ENCODE measurements around the gene HABP2. TPM values are rescaled to one million over a fixed set of nuclear protein-coding genes. Genes with fewer than 3 reads are reported as not detected.

HABP2 gene
- total RNA-seq, 1 donor from 2014 or later = not detected

- H3K27ac Mint-ChIP-seq (ENCODE audit: unreplicated experiment) = no peak overlapping the region
- Histone ChIP-seq H3K4me1 (ENCODE audit: insufficient read depth, low read length) (no peaks in the 10 kb centered on the region), H3K4me2 (ENCODE audit: low read length) (no peak overlapping the region), H4K20me1 (ENCODE audit: insufficient read depth, low read length) (no peaks in the 10 kb centered on the region), H3K79me2 (ENCODE audit: insufficient read depth, low read length) (no peaks in the 10 kb centered on the region), H3K27me3 (ENCODE audit: insufficient read depth, low read length) (peaks cover 31% of the 10 kb centered on the region), H3K9ac (ENCODE audit: low read length) (no peak overlapping the region), H3K27ac (ENCODE audit: low read depth, low read length) (no peak overlapping the region), H3K36me3 (ENCODE audit: insufficient read depth, low read length) (no peaks in the 10 kb centered on the region), H3K9me3 (ENCODE audit: insufficient read depth, low read depth, low read length) (no peaks in the 10 kb centered on the region), H2AFZ (ENCODE audit: low read depth, low read length) (no peak overlapping the region), H3K4me3 (ENCODE audit: insufficient read depth, low read depth, low read length) (no peak overlapping the region)
- DNase-seq (ENCODE audit: low read depth) (no peak), FAIRE-seq (no peak)
- H3K4me1 Mint-ChIP-seq (ENCODE audit: low read depth, unreplicated experiment) = peaks cover 7% of the 10 kb centered on the region
- H3K9me3 Mint-ChIP-seq (ENCODE audit: unreplicated experiment) = no peaks in the 10 kb centered on the region
- H3K27me3 Mint-ChIP-seq (ENCODE audit: low read depth, unreplicated experiment) = peaks cover 70% of the 10 kb centered on the region
- TF ChIP-seq, protein P1, sequence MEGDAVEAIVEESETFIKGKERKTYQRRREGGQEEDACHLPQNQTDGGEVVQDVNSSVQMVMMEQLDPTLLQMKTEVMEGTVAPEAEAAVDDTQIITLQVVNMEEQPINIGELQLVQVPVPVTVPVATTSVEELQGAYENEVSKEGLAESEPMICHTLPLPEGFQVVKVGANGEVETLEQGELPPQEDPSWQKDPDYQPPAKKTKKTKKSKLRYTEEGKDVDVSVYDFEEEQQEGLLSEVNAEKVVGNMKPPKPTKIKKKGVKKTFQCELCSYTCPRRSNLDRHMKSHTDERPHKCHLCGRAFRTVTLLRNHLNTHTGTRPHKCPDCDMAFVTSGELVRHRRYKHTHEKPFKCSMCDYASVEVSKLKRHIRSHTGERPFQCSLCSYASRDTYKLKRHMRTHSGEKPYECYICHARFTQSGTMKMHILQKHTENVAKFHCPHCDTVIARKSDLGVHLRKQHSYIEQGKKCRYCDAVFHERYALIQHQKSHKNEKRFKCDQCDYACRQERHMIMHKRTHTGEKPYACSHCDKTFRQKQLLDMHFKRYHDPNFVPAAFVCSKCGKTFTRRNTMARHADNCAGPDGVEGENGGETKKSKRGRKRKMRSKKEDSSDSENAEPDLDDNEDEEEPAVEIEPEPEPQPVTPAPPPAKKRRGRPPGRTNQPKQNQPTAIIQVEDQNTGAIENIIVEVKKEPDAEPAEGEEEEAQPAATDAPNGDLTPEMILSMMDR (IDR thresholded peaks at IDR 0.05; ENCODE audit: insufficient read depth, low read depth, low read length) = peak; percentile 37
- no peak for TF ChIP-seq EZH2 (IDR thresholded peaks at IDR 0.05; ENCODE audit: insufficient read depth, low read length)
- H3K4me3 Mint-ChIP-seq (ENCODE audit: unreplicated experiment) = no peak overlapping the region
- no peaks in the 10 kb centered on the region for H3K36me3 Mint-ChIP-seq (ENCODE audit: low read depth, unreplicated experiment)
These were observed 63.6 kb downstream of the HABP2 start for GRCh38 chr10:113616244-113617074.

- Mint-ChIP-seq H3K4me1 (ENCODE audit: low read depth, unreplicated experiment) (peaks cover 7% of the 10 kb centered on the region), H3K36me3 (ENCODE audit: low read depth, unreplicated experiment) (no peaks in the 10 kb centered on the region), H3K27ac (ENCODE audit: unreplicated experiment) (no peak overlapping the region), H3K4me3 (ENCODE audit: unreplicated experiment) (no peak overlapping the region), H3K27me3 (ENCODE audit: low read depth, unreplicated experiment) (peaks cover 76% of the 10 kb centered on the region), H3K9me3 (ENCODE audit: unreplicated experiment) (no peaks in the 10 kb centered on the region)
- Histone ChIP-seq H3K9me3 (ENCODE audit: insufficient read depth, low read depth, low read length) (no peaks in the 10 kb centered on the region), H3K79me2 (ENCODE audit: insufficient read depth, low read length) (no peaks in the 10 kb centered on the region), H3K4me2 (ENCODE audit: low read length) (no peak overlapping the region), H3K9ac (ENCODE audit: low read length) (no peak overlapping the region), H4K20me1 (ENCODE audit: insufficient read depth, low read length) (no peaks in the 10 kb centered on the region), H3K4me3 (ENCODE audit: insufficient read depth, low read depth, low read length) (no peak overlapping the region), H3K36me3 (ENCODE audit: insufficient read depth, low read length) (no peaks in the 10 kb centered on the region), H3K27ac (ENCODE audit: low read depth, low read length) (no peak overlapping the region), H2AFZ (ENCODE audit: low read depth, low read length) (no peak overlapping the region), H3K27me3 (ENCODE audit: insufficient read depth, low read length) (peaks cover 34% of the 10 kb centered on the region), H3K4me1 (ENCODE audit: insufficient read depth, low read length) (no peaks in the 10 kb centered on the region)
- FAIRE-seq (no peak), DNase-seq (ENCODE audit: low read depth) (no peak)
- TF ChIP-seq, protein P1 (IDR thresholded peaks at IDR 0.05; ENCODE audit: insufficient read depth, low read depth, low read length) = no peak
- no peak for TF ChIP-seq EZH2 (IDR thresholded peaks at IDR 0.05; ENCODE audit: insufficient read depth, low read length)
These were observed 64.2 kb downstream of the HABP2 start for GRCh38 chr10:113617086-113617485.

DNA sequence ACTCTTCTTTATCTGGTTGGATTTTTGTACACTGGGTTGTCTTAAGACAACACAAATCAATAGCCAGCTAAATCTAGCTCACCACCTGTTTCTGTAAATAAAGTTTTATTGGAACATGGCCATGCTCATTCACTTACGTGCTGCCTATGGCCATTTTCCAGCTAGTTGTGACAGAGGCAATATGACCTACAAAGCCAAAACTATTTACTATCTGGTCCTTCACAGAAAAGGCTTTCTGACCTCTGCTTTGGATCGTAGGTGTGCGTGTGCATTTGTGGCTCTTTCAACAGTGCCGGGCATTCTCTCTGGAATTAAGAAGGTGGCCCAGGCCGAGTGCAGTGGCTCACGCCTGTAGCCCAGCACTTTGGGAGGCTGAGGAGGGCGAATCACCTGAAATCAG, 65.5 kb downstream of the HABP2 start:
- Histone ChIP-seq H3K4me2 (ENCODE audit: low read length) (no peak overlapping the region), H4K20me1 (ENCODE audit: insufficient read depth, low read length) (no peaks in the 10 kb centered on the region), H3K27ac (ENCODE audit: low read depth, low read length) (no peak overlapping the region), H3K9me3 (ENCODE audit: insufficient read depth, low read depth, low read length) (no peaks in the 10 kb centered on the region), H3K79me2 (ENCODE audit: insufficient read depth, low read length) (no peaks in the 10 kb centered on the region), H3K9ac (ENCODE audit: low read length) (no peak overlapping the region), H3K4me3 (ENCODE audit: insufficient read depth, low read depth, low read length) (no peak overlapping the region), H2AFZ (ENCODE audit: low read depth, low read length) (no peak overlapping the region), H3K27me3 (ENCODE audit: insufficient read depth, low read length) (peaks cover 33% of the 10 kb centered on the region), H3K36me3 (ENCODE audit: insufficient read depth, low read length) (no peaks in the 10 kb centered on the region), H3K4me1 (ENCODE audit: insufficient read depth, low read length) (no peaks in the 10 kb centered on the region)
- H3K36me3 Mint-ChIP-seq (ENCODE audit: low read depth, unreplicated experiment) = no peaks in the 10 kb centered on the region
- peaks cover 77% of the 10 kb centered on the region for H3K27me3 Mint-ChIP-seq (ENCODE audit: low read depth, unreplicated experiment)
- DNase-seq (ENCODE audit: low read depth) (no peak), FAIRE-seq (no peak)
- no peak for TF ChIP-seq EZH2 (IDR thresholded peaks at IDR 0.05; ENCODE audit: insufficient read depth, low read length)
- TF ChIP-seq, protein P1 (IDR thresholded peaks at IDR 0.05; ENCODE audit: insufficient read depth, low read depth, low read length) = no peak
- H3K9me3 Mint-ChIP-seq (ENCODE audit: unreplicated experiment) = no peaks in the 10 kb centered on the region
- H3K27ac Mint-ChIP-seq (ENCODE audit: unreplicated experiment) = no peak overlapping the region
- peaks cover 7% of the 10 kb centered on the region for H3K4me1 Mint-ChIP-seq (ENCODE audit: low read depth, unreplicated experiment)
- H3K4me3 Mint-ChIP-seq (ENCODE audit: unreplicated experiment) = no peak overlapping the region

Measured in astrocyte (in vitro differentiated cells and primary cell).